GM21526 (cell line): ENCODE data around the gene PHLPP1.
A peak's percentile ranks its signal among the peaks of the same experiment; 100 is the strongest.

Source experiments
- ATAC-seq: cut with Tn5 transposase; IDR thresholded peaks from one replicate; pipeline ENCODE4 v1.9.1; 2021; ENCODE audit warnings: moderate library complexity; ENCODE audit not compliant: unreplicated experiment, low FRiP score

Gene PHLPP1

GRCh38 chr18:62717169-62717924 lies 2.0 kb downstream of the PHLPP1 start:
- no peak for ATAC-seq

GRCh38 chr18:62717925-62718800 lies 2.8 kb downstream of the PHLPP1 start:
- ATAC-seq, result no peak

- ATAC-seq, result no peak
Measured at GRCh38 chr18:62720048-62720447, 4.7 kb downstream of the PHLPP1 start.

- ATAC-seq, result no peak
Measured at GRCh38 chr18:62720766-62721613, 5.6 kb downstream of the PHLPP1 start.

- ATAC-seq, result no peak
Measured at GRCh38 chr18:62721839-62722795, 6.8 kb downstream of the PHLPP1 start.

GRCh38 chr18:62723666-62724281 lies 8.4 kb downstream of the PHLPP1 start:
- ATAC-seq, result no peak

- ATAC-seq, result no peak
Measured at GRCh38 chr18:62725896-62726295, 10.6 kb downstream of the PHLPP1 start.

- no peak for ATAC-seq
Measured at GRCh38 chr18:62728254-62728653, 12.9 kb downstream of the PHLPP1 start.

GRCh38 chr18:62729487-62730386 lies 14.4 kb downstream of the PHLPP1 start:
- peak; percentile 75 for ATAC-seq

GRCh38 chr18:62730941-62731340 lies 15.6 kb downstream of the PHLPP1 start:
- ATAC-seq, result no peak

- ATAC-seq, result no peak
Measured at GRCh38 chr18:62732617-62733016, 17.3 kb downstream of the PHLPP1 start.

GRCh38 chr18:62734290-62734689 lies 18.9 kb downstream of the PHLPP1 start:
- no peak for ATAC-seq

- no peak for ATAC-seq
Measured at GRCh38 chr18:62735387-62735786, 20.0 kb downstream of the PHLPP1 start.

- ATAC-seq, result no peak
Measured at GRCh38 chr18:62736077-62736855, 20.9 kb downstream of the PHLPP1 start.

- no peak for ATAC-seq
Measured at GRCh38 chr18:62737241-62737873, 22.0 kb downstream of the PHLPP1 start.

- no peak for ATAC-seq
Measured at GRCh38 chr18:62738639-62739038, 23.3 kb downstream of the PHLPP1 start.

- no peak for ATAC-seq
Measured at GRCh38 chr18:62739911-62740310, 24.6 kb downstream of the PHLPP1 start.
